ENCODE results near the gene ICAM2. TPM values are rescaled to one million over a fixed set of nuclear protein-coding genes. Genes with fewer than 3 reads are reported as not detected.

The ICAM2 gene
- total RNA-seq, 2 donors from 2014 or later: 16.2 to 16.3 TPM

GRCh38 chr17:64053101-64053500 lies 32.7 kb upstream of the ICAM2 start:
- no peak for DNase-seq
- Histone ChIP-seq H3K27me3 (no peaks in the 10 kb centered on the region), H3K4me3 (no peak overlapping the region), H3K4me1 (peaks cover 32% of the 10 kb centered on the region), H3K9me3 (no peaks in the 10 kb centered on the region), H3K27ac (no peak overlapping the region), H3K36me3 (replicated peaks in 1 of 2; ENCODE audit: insufficient read depth in 1 of 2, low read depth in 2 of 2) (peaks cover 16 to 56% of the 10 kb centered on the region in 2 donors)
- TF ChIP-seq CTCF (IDR thresholded peaks at IDR 0.05) (no peak), POLR2A (IDR thresholded peaks at IDR 0.05) (no peak)
- no peak for ATAC-seq
- intact Hi-C loops (cut with DNase I): no loop called here
- 85 to 93% methylated on average over 10 of the region's 10 CpGs for WGBS, 2 donors

- WGBS, 2 donors: 53 to 70% methylated on average over 1 of the region's 1 CpG
Observed at GRCh38 chr17:64051153-64051552, 30.7 kb upstream of the ICAM2 start.

GRCh38 chr17:64048805-64049204 lies 28.4 kb upstream of the ICAM2 start:
- intact Hi-C loops (cut with DNase I): no loop called here
- H3K36me3 ChIP-seq (replicated peaks in 1 of 2; ENCODE audit: insufficient read depth in 1 of 2, low read depth in 2 of 2): peaks cover 24 to 83% of the 10 kb centered on the region in 2 donors
- H3K4me3 ChIP-seq: no peak overlapping the region
- TF ChIP-seq POLR2A (IDR thresholded peaks at IDR 0.05): no peak
- TF ChIP-seq CTCF (IDR thresholded peaks at IDR 0.05): no peak
- H3K9me3 ChIP-seq: no peaks in the 10 kb centered on the region
- no peak for ATAC-seq
- no peaks in the 10 kb centered on the region for H3K27me3 ChIP-seq
- no peaks in the 10 kb centered on the region for H3K4me1 ChIP-seq
- 88 to 89% methylated on average over 7 to 9 of the region's 9 CpGs for WGBS, 2 donors
- DNase-seq: no peak
- no peak overlapping the region for H3K27ac ChIP-seq

More at GRCh38 chr17:64051153-64051552, 30.7 kb upstream of the ICAM2 start:
- Histone ChIP-seq H3K4me3 (no peak overlapping the region), H3K36me3 (replicated peaks in 1 of 2; ENCODE audit: insufficient read depth in 1 of 2, low read depth in 2 of 2) (peaks cover 22 to 72% of the 10 kb centered on the region in 2 donors), H3K4me1 (peaks cover 12% of the 10 kb centered on the region), H3K27ac (no peak overlapping the region), H3K27me3 (no peaks in the 10 kb centered on the region), H3K9me3 (no peaks in the 10 kb centered on the region)
- ATAC-seq: no peak
- no peak for TF ChIP-seq POLR2A (IDR thresholded peaks at IDR 0.05)
- TF ChIP-seq CTCF (IDR thresholded peaks at IDR 0.05): no peak
- intact Hi-C loops (cut with DNase I): no loop called here
- no peak for DNase-seq

- no peaks in the 10 kb centered on the region for H3K9me3 ChIP-seq
- TF ChIP-seq CTCF (IDR thresholded peaks at IDR 0.05) (no peak), POLR2A (IDR thresholded peaks at IDR 0.05) (no peak)
- H3K36me3 ChIP-seq (replicated peaks in 1 of 2; ENCODE audit: insufficient read depth in 1 of 2, low read depth in 2 of 2): peaks cover 25 to 62% of the 10 kb centered on the region in 2 donors
- H3K4me3 ChIP-seq: no peak overlapping the region
- peaks cover 31% of the 10 kb centered on the region for H3K4me1 ChIP-seq
- DNase-seq: no peak
- no peak for ATAC-seq
- H3K27ac ChIP-seq: no peak overlapping the region
- no peaks in the 10 kb centered on the region for H3K27me3 ChIP-seq
- intact Hi-C loops (cut with DNase I): no loop called here
- 85 to 87% methylated on average over 13 of the region's 13 CpGs for WGBS, 2 donors
Observed at GRCh38 chr17:64045176-64045575, 24.7 kb upstream of the ICAM2 start.

- 59 to 76% methylated on average over 7 to 12 of the region's 12 CpGs for WGBS, 2 donors
- H3K36me3 ChIP-seq (replicated peaks in 1 of 2; ENCODE audit: insufficient read depth in 1 of 2, low read depth in 2 of 2): peaks cover 14 to 41% of the 10 kb centered on the region in 2 donors
- intact Hi-C loops (cut with DNase I): no loop called here
- H3K27me3 ChIP-seq: no peaks in the 10 kb centered on the region
- H3K4me3 ChIP-seq: no peak overlapping the region
- peak overlapping the region in 1 of 4 donors; percentile 25 for H3K27ac ChIP-seq
- H3K4me1 ChIP-seq: peaks cover 34% of the 10 kb centered on the region
- TF ChIP-seq CTCF (IDR thresholded peaks at IDR 0.05) (no peak), POLR2A (IDR thresholded peaks at IDR 0.05) (no peak)
- H3K9me3 ChIP-seq: no peaks in the 10 kb centered on the region
- DNase-seq: peak in 1 of 4 donors; percentile 34
- ATAC-seq: no peak
Observed at GRCh38 chr17:64042700-64043485, 22.5 kb upstream of the ICAM2 start.
